Nasal cavity respiratory epithelium epithelial cell of viscerocranial mucosa (primary cell): ENCODE measurements around the gene NBR1. TPM values are rescaled to one million over a fixed set of nuclear protein-coding genes. Genes with fewer than 3 reads are reported as not detected.

Source experiments
- total RNA-seq: library from RNA; depleted of rRNA; stranded (reverse); fragments of >200 nt; gene quantifications from 2 replicates; pipeline ENCODE4 v1.2.3, GENCODE V29; 2014

NBR1 gene, protein sequence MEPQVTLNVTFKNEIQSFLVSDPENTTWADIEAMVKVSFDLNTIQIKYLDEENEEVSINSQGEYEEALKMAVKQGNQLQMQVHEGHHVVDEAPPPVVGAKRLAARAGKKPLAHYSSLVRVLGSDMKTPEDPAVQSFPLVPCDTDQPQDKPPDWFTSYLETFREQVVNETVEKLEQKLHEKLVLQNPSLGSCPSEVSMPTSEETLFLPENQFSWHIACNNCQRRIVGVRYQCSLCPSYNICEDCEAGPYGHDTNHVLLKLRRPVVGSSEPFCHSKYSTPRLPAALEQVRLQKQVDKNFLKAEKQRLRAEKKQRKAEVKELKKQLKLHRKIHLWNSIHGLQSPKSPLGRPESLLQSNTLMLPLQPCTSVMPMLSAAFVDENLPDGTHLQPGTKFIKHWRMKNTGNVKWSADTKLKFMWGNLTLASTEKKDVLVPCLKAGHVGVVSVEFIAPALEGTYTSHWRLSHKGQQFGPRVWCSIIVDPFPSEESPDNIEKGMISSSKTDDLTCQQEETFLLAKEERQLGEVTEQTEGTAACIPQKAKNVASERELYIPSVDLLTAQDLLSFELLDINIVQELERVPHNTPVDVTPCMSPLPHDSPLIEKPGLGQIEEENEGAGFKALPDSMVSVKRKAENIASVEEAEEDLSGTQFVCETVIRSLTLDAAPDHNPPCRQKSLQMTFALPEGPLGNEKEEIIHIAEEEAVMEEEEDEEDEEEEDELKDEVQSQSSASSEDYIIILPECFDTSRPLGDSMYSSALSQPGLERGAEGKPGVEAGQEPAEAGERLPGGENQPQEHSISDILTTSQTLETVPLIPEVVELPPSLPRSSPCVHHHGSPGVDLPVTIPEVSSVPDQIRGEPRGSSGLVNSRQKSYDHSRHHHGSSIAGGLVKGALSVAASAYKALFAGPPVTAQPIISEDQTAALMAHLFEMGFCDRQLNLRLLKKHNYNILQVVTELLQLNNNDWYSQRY
- total RNA-seq = 104 and 107 TPM in 2 replicates

DNA sequence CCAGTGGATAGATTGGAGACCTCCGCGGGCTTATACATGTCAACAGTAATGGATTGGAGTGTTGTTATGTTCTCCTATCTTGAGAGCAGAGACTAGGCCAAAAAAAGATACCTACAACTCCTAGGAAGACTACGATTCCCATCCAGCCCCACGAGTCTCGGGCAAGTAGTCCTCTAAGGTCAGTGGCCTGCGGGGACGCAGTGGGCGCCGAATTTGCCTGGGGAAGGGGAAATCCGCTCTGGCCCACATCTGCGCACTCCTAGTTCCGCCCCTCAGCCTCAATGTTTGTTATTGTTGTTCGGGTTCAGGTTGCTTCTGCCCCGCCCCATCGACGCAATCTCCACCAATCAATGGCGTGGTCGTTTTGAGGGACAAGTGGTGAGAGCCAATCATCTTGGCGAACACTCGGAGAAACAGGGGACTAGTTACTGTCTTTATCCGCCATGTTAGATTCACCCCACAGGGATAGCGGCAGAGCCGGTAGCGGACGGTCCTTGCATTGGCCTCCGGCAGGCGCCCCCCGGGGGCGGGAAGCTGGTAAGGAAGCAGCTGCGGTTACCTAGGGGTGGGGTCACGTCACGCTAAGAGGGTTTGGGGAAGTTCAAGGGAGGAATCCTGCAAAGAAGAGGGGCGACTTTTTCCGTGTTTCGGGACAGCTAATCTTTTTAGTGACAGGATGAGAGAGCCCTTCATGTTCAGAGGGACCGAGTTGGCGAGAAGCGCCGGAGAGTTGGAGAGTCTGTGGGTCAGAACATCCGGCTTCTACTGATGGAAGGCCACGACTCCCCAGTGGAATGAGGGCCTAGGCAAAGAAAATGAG, at the start of gene NBR1:
Gene NBR1, plus strand, starts transcription at position 449 of the 820 bp plus-strand sequence. CDS start 4,586 bp downstream, outside the sequence.

DNA sequence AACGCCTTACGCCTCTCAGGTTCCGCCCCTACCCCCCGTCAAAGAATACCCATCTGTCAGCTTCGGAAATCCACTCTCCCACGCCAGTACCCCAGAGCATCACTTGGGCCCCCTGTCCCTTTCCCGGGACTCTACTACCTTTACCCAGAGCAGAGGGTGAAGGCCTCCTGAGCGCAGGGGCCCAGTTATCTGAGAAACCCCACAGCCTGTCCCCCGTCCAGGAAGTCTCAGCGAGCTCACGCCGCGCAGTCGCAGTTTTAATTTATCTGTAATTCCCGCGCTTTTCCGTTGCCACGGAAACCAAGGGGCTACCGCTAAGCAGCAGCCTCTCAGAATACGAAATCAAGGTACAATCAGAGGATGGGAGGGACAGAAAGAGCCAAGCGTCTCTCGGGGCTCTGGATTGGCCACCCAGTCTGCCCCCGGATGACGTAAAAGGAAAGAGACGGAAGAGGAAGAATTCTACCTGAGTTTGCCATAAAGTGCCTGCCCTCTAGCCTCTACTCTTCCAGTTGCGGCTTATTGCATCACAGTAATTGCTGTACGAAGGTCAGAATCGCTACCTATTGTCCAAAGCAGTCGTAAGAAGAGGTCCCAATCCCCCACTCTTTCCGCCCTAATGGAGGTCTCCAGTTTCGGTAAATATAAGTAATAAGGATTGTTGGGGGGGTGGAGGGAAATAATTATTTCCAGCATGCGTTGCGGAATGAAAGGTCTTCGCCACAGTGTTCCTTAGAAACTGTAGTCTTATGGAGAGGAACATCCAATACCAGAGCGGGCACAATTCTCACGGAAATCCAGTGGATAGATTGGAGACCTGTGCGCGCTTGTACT, 45.7 kb upstream of the NBR1 start, which contains the start of gene BRCA1:
Gene BRCA1, minus strand, starts transcription at position 232 of the 834 bp plus-strand sequence. CDS start 1,268 bp downstream, outside the sequence.

DNA sequence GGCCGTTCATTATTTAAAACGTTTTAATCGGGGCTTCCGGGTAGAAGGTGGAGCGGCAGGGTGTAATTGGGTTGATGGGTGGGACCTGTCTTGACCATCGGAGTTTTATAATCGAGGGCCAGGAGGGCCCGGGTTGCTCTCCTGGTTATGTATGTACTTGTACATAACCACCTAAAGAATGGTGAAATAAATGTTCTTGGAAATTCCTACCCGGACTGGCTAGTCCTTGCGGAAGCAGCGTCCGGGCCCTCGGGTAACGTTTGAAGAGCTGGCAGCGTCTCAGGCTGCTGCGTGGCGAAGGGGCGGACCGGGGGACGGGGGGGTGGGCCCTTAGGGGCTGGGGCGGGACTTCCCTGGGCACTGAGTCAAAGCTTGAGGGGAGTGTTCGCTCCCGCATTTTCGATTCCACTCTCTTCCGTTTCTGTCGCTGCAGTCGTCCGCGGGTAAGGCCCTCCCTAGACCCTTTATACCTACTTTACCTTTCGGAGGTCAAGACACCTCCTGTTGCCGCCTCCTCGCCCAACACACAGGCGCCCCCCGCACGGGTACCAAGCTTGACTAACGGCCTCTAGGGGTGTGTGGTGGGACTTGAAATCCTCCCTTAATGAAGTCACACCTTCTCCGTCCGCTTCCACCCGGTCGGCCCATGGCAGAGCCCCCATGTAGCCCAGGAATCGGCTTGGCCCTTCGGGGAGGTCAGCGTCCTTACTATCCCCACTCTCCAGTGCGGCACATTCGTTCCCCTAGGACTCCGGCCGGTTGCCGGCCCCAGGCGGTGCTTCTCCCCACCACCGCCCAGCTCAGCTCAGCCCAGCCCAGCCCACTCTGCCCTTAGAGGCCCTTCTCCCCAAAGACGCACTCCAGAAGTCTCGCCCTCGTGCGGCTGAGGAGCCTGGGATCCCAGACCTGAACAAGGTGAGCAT, 40.7 kb downstream of the NBR1 start, which contains the start of gene TMEM106A:
Gene TMEM106A, plus strand, starts transcription at position 396 of the 923 bp plus-strand sequence. CDS start 1,167 bp downstream, outside the sequence.

GRCh38 chr17:43228020-43228782, 57.2 kb downstream of the NBR1 start, which contains the start of gene CCDC200:
TSS of gene CCDC200 (minus strand) at chr17:43228623. CDS start at chr17:43228554, 69 bp downstream.

GRCh38 chr17:43233877-43234276, 62.9 kb downstream of the NBR1 start, which contains the start of gene RNU2-1:
TSS of gene RNU2-1 (minus strand) at chr17:43233977.

Other genes with a start within 250 kb of the NBR1 start
- gene AARSD1, start 206.8 kb upstream of the NBR1 start, total RNA-seq = 17.4 and 19.9 TPM in 2 replicates
- gene PTGES3L, start 191.1 kb upstream of the NBR1 start, total RNA-seq = under 0.01 TPM in 1 of 2 replicates, not detected in the other
- gene RUNDC1, start 190.6 kb upstream of the NBR1 start, total RNA-seq = 11.6 and 15.3 TPM in 2 replicates
- 811 and 1,441 TPM in 2 replicates for gene RPL27, start 172.8 kb upstream of the NBR1 start, total RNA-seq
- gene IFI35, start 164.4 kb upstream of the NBR1 start, total RNA-seq = 1.4 and 3.4 TPM in 2 replicates
- 82.0 and 132 TPM in 2 replicates for gene VAT1, start 148.8 kb upstream of the NBR1 start, total RNA-seq
- gene RND2, start 146.0 kb upstream of the NBR1 start, total RNA-seq = under 0.01 and 0.07 TPM in 2 replicates
- gene BRCA1, start 45.9 kb upstream of the NBR1 start, total RNA-seq = 3.2 and 5.1 TPM in 2 replicates
- 0.34 and 0.50 TPM in 2 replicates for gene TMEM106A, start 40.7 kb downstream of the NBR1 start, total RNA-seq
- not detected in 2 replicates for gene CCDC200, start 57.4 kb downstream of the NBR1 start, total RNA-seq
- gene RNU2-1, start 62.8 kb downstream of the NBR1 start, total RNA-seq = not detected in 2 replicates
- gene ARL4D, start 227.8 kb downstream of the NBR1 start, total RNA-seq = 98.1 and 112 TPM in 2 replicates